Right kidney (tissue), 1 donor: ENCODE data around the gene C12orf75.
"Not testable (repeated sequence)": the region's sequence is repeated elsewhere in the genome, so short reads cannot be mapped to it uniquely, and the experiment has no call there.

ENCODE experiments used
- DNase-seq: peaks from one replicate; pipeline ENCODE4 v3.0.0-alpha.2; 2016

Gene C12orf75

DNA sequence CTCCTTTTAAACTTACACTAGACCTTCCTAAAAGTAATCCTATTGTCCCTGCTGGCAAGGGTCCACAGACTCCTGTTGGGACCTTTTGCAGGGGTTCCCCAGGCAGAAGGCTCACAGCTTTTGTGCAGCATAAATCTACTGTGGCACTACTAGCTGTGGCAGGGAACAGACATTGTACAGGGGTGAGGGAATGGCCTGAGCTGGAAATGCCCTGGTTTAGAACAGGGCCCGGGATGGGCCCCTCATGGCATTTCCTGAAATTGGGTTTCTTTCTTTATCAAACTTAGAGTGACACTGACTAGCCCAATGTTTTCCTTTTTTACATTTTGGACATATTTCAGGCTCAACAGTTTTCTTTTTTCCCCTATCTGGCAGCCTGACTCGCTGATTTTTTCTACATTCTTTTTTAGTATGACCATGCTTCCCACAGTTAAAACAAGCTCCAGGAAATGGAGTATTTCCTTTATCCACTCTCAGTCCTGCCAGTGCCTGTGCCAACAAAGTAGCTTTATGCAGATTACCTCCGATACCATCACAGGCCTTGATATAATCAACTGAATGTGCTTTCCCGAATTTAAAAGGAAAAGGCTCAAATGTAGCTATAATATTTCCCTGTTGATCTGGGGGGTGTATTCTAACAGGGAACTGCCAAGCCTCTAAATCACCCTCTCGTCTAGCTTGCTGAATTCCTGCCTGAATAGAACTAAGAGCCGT, 22.7 kb upstream of the C12orf75 start:
- not testable (repeated sequence) for DNase-seq

DNA sequence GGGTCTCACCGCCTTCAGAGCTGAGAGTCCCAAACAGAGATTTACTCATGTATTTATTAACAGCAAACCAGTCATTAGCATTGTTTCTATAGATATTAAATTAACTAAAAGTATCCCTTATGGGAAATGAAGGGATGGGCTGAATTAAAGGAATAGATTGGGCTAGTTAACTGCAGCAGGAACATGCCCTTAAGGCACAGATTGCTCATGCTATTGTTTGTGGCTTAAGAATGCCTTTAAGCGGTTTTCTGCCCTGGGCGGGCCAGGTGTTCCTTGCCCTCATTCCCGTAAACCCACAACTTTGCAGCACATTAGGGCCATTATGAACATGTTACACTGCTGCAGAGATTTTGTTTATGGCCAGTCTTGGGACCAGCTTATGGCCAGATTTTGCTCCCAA, 21.7 kb upstream of the C12orf75 start:
- not testable (repeated sequence) for DNase-seq

DNA sequence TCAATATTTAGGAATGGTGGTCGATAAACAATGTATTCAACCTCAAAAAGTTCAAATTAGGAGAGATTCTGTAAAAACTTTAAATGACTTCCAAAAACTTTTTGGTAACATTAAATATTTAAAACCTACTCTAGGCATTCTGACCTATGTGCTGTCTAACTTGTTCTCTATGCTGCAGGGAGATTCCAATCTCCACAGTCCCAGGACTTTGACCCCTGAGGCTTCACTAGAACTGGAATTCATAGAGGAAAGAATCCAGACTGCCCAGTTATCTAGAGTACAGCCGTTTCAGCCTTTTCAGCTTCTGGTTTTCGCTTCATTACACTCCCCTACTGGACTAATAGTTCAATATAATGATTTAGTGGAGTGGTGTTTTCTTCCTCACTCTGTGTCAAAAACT, 21.1 kb upstream of the C12orf75 start:
- not testable (repeated sequence) for DNase-seq

DNA sequence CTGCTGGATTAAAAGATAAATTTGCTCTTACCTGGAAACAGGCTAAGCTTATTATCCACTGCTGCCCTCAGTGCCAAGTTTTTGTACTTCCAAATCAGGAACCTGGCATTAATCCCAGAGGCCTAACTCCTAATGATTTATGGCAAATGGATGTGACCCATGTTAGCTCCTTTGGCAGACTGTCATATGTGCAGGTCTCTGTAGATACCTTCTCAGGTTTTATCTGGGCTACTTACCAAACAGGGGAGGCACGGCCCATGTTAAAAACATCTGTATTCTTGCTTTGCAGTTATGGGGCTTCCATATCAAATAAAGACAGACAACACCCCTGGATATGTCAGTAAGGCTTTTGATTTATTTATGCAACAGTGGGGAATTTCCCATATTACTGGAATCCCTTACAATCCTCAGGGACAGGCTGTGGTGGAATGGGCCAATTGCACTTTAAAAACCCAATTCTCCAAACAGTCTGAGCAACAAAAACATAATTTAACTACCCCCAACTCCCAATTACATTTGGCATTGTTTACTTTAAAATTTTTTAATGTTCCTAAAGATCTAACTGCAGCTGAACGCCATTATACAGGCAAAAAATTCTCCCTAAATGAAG, 19.9 kb upstream of the C12orf75 start:
- DNase-seq = not testable (repeated sequence)

DNA sequence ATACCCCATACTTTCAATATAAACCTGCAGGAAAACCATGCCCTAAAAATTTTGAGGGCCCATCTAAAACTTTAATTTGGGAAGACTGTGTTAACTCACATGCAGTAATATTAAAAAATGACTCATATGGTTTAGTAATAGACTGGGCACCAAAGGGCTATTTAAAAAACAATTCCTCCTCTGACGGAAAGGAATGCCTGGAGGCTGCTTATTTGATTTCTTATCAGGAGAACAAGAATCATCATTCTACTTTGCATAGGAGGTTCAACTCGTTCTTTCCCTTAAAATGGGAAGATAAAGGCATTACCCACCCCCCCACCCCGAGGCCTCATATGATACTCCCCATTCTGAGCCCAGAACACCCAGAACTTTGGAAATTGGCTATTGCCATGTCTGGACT, 18.6 kb upstream of the C12orf75 start:
- not testable (repeated sequence) for DNase-seq

DNA sequence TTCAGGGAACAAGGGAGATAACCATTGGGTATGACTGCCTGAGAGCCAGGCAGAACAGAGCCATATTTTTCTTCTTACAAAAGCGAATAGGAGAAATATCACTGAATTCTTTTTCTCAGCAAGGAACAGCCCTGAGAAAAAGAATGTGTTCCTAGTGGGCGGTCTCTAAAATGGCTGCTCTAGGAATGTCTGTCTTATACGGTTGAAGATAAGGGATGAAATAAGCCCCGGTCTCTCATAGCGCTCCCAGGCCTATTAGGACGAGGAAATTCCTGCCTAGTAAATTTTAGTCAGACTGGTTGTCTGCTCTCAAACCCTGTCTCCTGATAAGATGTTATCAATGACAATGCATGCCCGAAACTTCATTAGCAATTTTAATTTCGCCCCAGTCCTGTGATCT, 16.7 kb upstream of the C12orf75 start:
- not testable (repeated sequence) for DNase-seq

DNA sequence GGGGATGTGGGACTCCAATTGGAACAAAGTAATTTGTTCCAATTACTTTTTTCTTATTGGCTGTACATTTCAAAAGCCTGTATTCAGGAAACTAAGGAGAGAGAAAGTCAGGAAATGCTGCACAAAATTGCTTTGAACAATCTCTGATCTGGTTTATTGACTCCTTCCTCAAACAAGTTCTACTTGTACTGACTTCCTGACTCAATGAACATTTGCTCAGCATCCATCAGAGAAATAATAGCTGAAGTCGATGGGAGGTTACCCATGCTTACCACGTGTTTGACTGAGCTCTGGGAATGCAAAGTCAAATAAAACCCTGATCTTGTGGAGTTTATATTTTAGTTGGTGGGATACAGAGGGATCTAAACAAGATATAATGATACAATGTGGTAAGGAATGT, 15.4 kb upstream of the C12orf75 start:
- no peak for DNase-seq

DNA sequence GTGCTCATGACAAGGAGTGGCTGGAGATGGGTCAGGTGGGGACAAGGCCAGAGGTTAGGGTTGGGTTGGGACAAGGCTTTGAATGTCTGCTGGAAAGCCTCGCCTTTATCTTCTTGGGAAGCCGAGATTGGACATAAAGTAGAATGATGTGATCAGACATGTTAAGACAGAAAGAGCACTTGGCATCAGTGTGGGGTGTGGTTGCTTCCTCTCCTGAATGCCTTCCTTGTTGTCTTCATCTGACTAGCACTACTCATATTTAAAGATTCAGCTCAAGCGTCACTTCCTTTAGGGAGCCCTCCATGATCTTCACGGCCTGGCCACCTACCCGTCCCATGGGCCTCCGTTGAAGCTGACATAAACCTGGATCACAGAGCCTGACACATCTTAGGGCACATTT, 14.8 kb upstream of the C12orf75 start:
- DNase-seq = no peak

DNA sequence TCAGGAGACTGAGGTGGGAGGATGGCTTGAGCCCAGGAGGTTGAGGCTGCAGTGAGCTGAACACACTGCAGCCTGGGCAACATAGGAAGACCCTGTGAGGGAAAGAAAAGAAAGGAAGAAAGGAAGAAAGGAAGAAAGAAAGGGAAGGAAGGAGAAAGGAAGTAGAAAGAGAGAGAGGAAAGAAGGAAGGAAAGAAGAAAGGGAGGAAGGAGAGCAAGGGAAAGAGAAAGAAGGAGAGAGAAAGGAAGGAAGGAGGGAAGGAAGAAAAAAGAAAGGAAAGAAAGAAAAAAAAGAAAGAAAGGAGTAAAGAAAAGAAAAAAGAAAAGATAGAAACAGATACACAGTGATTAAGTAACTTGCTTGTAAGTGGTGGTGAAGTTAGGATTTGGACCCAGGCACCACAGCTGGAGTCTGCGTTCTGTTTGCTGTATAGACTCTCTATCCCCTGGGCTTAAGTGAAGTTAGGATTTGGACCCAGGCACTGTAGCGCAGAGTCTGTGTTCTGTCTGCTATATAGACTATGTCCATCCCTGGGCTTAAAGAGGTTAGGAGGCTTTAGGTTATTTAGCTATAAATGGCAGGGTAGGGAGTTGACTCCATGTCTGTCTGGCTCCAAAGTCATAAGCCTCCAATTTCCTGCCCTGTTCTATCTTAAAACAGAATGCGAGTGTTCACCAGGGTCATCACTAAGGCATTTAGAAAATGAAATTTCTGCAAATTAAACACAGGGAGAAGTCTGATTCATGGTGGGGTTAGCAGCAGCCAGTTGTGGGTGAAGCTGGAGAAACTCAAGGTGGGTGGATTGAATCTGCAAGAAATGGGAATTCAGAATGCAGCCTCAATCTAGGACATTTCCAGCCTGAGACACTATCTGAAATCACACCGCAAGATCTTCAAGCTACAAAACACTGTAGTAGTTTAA, 13.3 kb upstream of the C12orf75 start:
- no peak for DNase-seq

DNA sequence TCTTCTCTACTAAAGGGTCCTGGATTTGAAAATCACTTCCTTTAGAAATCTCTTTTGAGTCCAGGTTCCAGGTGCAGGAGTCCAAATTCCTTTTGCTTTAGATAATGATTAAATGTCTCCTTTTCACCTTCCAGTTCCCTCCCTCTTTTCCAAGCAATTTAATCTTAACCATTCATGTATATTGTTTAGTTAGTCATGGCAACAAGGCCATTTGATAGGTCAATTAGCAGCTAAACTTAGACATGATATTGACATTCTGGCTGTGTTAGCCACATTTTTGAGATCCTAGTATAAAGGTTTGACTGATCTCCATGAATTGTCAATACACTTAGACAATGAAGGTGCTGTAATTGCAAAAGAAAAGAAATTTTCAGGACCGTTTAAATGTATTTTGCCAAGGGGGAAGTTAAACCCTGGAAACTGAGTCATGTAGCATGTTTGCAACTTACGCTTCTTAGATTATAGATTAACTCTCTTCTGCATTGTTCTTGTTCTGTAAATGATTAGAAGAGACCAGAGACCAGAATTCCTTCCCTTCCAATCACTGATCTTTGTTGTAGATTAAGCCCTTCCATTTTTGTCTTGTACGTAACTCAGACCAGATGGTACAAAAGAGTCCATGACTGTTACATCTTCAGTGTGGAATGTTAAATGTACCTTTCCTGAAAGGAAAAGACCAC, 12.4 kb upstream of the C12orf75 start:
- DNase-seq = peak; percentile 26

DNA sequence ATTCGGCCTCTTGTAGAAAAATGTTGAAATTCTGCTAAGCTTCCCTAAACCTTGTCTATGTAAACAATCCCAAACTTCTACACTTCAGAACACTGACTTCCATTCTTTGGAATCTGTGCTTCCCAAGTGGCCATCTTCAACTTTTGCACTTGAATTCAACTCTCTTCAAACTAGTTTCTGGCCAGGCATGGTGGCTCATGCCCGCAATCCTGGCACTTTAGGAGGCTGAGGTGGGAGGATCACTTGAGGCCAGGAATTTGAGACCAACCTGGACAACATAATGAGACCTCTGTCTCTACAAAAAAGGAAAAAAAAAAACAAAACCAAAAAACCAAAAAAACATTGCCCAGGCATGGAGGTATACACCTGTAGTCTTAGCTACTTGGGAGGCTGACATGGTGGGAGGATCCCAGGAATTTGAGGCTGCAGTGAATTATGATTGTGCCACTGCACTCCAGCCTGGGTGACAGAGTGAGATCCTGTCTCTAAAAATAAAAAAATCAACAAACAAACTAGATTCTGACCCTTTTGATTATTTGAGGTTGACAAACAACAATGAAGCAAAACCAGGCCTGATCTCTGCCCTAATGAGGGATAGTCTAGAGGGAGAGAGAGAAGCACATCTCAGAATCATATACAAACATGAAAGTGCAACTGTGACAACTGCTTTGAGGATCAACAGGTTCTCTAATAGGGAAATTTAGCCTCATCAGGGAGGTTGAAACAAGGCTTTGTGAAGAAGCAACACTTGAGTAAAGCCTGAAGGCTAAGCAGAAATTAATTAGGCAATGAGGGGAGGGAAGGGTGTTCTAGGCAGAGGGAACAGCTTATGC, 11.6 kb upstream of the C12orf75 start:
- no peak for DNase-seq

DNA sequence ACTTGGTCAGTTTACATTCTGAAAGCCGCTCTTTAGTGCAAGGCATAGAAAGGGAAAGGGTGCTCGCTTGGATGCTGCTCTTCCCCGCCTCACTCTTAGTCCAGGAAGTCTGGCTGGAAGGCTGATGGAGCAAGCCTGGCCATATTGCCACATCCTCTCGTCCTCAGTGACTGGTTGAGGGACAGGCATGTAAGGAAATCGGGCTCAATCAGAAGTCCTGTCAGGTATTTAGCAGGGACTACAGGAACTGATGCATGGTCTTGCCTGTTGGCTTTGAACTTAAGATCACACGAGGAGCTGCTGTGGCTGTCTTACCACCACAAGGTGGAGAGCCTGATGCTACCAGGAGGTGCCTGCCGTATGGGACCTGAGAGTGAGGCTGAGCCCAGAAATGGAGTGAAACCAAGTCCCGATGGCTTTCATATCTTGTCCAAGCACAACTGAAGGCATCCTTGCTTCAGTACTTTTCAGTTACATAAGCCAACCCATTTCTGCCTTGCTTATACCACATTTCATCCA, 10.7 kb upstream of the C12orf75 start:
- no peak for DNase-seq

DNA sequence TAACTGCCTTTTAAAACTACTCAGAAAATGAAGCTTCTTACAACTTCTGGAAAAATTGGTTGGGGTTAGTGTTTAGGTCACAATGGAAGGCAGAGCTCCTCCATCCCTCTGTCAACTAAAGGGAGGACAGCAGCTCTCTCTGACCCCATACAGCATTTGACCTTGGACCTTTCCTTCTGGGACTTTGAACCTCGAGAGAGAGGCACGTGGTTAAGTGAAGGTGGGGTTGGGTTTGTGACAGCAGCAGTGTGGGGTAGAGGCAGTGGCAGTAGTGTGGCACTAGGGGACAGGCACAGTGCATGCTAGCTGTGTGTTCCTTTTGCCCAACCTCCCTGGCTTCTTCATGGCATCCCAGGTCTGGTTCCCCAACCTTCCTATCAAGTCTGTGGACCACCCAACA, 9.4 kb upstream of the C12orf75 start:
- no peak for DNase-seq

DNA sequence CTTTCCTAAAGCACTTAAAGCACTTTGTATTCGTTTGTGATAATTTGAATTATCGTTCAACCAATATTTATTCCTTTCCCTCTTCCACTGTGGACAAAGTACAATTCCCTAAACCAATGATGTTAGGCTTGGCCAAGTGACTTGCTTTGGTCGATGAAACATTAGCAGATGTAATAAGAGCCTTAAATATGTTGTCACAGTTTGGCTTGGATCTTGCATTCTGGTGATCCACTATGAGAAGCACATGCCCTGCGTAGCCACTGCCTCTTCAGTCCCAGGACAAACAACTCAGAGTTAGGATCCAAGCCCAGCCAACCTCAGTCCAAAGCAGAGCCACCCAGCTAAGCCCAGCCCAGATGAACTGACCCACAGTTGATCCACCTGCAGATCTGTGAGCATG, 8.4 kb upstream of the C12orf75 start:
- DNase-seq = no peak

DNA sequence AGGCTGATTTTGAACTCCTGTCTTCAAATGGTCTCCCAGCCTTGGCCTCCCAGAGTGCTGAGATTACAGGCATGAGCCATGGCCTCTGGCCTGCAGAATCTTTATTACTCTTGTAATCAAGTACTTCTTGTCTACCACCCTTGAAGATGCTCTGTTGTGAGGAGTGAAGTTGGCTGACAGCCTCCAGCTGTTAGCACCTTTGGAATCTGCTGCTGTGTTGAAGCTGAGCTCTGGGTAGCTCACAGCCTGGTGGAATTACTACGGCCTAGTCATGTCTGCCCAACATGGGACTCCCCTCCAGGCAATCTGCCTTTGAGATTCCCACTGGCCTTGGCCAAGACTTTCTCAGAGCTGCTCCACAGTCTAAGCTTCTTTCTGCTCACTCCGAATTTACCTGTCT, 5.8 kb upstream of the C12orf75 start:
- no peak for DNase-seq

DNA sequence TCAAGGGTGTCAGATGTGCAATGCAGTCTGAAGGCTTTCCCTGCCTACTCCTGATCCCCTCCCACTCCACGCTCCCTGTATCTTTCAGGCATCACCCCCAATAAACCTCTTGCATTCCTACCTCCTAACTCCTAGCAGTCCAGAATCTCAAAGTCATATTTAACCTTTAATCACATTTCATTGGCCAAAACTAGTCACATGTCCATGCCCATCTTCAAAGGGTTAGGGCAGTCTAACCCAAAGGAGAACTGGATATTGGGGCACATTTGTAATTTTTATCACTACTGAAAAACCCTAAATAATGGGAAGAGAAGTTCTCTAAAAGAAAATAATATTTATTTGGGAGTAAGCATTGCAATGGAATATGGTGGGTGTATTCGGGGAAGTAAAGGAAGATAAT, 5.4 kb upstream of the C12orf75 start:
- DNase-seq = no peak

DNA sequence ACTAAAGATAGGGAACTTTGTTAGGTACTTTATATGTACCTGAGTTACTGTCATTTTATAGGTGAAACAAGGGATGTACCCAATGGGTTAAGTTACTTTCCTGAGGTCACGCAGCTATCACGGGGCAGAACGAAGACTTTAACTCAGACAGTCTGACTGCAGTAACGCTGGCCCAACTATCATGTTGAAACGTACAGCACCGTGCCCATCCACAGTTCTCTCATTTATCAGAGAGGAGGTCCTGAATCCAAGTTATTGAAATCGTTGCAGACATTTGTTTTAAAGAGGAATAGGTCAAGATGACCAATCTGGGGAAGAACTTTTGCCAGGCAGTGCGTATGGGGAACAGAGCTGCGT, 587 bp upstream of the C12orf75 start:
- DNase-seq = no peak

DNA sequence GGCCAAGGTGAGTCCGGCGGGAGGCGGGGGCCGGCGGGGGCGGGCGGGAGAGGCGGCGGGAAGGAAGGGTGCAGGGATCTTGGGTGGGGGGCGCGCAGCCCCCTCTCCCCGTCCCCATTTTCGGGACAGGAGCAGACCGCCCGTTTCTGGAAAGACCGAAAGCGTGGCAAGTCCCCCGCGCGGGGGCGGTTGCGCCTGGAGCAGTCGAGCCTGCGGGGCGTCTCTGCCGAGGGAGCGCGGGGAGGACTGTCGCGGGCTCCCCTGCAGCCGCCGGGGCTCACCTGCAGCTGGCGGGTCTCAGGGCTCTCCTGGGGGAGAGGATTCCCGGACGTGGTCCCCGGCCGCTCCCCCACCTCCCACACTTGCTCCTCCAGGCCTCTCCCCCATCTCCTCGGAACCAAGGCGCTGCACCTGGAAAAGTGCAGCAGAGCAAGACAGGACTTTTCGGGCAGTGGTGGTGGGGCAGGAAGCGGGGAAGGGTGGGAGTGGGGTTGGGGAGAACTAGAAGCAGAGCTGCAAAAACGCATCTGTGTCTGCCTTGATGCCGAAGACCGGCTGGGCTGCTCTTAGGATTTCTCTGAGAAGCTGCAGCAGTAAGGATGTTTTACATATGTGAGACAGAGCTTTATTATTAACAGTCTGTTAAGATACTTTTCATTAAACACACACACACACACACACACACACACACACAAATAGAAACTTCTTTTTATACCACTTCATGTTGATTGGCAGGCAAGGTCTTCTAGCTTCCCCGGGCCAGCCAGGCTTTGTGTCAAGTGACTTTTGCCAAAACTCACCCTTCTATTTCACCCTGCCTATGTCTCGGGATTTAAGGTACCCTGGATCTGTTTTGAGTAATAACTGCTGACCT, 677 bp downstream of the C12orf75 start:
- DNase-seq = peak; percentile 58

DNA sequence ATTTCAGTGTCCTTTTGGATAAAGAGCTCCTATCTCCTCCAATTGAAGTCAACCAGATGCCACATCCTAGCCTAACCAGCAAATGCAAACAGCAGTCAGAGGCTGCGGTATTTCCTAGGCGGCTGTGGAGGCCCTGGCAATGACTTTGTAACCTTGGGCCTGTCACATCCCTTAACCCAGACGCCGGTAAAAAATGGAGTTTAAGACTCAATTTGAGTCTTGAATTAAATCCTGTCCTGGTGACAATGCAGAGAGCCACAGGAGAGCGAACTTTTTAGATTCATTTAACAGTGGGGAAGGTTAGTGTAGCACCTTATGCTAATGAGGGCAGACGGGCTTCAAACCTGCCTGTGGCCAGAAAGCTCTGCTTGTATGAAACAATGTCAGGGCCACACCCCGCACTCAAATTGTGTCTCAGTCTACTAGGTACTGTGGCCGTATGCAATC, 1.3 kb downstream of the C12orf75 start:
- no peak for DNase-seq

DNA sequence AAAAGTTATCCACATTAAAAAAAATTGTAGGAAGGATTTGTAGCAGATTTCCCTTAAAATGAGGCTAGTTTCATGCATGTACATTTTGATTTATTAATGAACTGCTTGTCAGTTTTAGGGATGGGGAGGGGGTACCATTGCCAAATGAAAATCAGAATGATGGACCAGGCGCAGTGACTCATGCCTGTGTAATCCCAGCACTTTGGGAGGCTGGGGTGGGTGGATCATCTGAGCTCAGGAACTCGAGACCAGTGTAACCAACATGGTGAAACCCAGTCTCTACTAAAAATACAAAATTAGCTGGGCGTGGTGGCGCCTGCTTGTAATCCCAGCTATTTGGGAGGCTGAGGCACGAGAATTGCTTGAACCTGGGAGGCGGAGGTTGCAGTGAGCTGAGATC, 1.8 kb downstream of the C12orf75 start:
- not testable (repeated sequence) for DNase-seq
